ENCODE measurements around the gene STAG1.

GRCh38 chr3:136503056-136503455 is 249.1 kb downstream of the STAG1 start:
- no peak for TF ChIP-seq CTCF (IDR thresholded peaks at IDR 0.05)
- no peak for TF ChIP-seq POLR2AphosphoS5 (IDR thresholded peaks at IDR 0.05)

Measured in esophagus muscularis mucosa (tissue), 3 donors.